HK-2 (cell line): ENCODE data around the gene SH3BGRL3.
"Not testable (repeated sequence)": the region's sequence is repeated elsewhere in the genome, so short reads cannot be mapped to it uniquely, and the experiment has no call there.

Source experiments
- DNase-seq: peaks from one replicate; pipeline ENCODE4 v3.0.0-alpha.2; 2018; ENCODE audit not compliant: unreplicated experiment

Gene SH3BGRL3

GRCh38 chr1:26317146-26317545 is 37.3 kb downstream of the SH3BGRL3 start:
- no peak for DNase-seq

- no peak for DNase-seq
Observed at GRCh38 chr1:26317612-26318337, 37.9 kb downstream of the SH3BGRL3 start, which contains the start of gene CD52. Gene CD52, plus strand, starts transcription at chr1:26317958. Its CDS starts 60 bp downstream, at chr1:26318018.

DNA sequence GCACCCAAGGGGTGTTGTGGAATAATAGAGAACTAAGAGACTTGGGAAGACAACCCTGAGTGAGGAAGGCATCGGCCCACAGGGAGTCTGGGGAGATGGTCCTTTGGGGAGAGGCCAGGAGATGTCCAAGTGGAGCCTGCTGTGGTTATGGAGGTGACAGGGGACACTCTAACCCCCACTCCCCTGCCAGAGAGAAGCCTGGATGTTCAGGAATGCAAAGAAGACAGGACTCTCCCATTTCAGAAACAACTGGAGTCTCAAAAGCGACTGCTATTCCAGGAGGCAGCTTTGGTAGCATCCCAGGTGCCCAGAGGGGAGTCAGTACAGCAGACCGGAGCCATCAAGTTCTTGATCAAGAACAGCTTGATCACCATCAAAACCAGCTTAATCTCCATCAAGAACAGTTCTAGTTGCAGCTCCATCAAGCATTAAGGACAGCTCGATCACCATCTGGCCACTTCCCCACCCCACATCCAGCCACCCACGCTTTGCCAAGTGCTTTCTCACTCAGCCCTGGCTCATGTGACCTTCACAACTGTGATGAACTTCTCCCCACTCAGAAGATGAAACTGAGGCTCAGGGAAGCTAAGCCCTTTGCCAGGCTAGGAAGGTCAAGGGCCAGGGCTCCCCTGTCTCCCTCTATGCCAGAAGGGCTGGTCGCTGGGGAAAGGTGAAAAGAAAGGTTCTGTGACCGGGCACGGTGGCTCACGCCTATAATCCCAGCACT is 38.6 kb downstream of the SH3BGRL3 start:
- DNase-seq: no peak

DNA sequence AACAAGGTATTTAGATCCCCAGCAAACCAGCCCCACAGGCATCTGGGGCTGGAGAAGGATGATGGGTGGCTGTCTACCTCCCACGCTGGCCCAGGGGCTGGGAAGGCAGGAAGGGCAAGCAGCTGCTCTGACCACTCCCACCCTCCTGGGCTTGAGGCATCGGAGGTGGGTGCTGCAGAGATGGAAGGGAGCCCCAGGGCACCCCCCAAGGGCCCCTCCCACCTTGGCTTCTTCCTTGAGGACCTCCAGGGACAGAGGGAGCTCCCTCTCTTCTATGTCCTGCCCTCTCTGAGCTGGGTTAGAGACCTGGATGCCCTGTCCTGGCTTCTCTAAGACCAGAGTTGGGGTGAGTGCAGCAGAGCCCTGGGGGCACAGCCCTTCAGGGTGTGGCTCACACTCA is 41.0 kb downstream of the SH3BGRL3 start:
- DNase-seq: no peak

DNA sequence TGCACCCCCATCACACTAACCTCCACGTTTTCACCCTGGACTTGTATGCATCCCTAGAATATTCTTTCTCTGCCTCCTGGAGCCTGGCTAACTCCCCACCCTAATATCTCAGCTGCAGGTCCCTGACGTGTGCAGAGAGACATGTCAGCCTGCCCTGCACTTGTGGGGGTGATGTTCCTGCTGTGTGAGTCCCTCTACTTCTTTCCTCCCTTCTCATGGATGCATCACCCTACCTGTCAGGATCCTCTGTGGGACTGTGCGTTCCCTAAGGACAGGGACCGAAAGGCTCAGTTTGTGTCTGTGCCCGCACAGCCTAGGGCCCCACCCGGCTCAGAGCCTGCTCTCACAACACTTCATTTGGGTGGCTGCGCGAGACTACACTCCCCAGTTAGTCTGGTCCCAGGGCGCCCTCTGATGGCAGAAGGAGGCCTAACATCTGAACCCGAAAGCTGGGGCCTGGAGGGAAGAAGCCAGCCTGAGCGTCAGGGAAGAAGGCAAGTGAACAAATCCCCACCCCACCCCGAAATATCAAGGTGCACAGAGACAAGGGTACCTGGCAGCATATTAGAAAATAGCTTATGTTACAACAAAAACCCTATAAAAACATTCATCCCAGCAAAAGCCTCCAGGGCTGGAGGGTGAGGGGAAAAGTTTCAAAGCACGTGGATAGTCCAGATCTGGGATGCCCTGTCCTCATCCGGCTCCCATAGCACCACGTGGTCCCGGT is 41.6 kb downstream of the SH3BGRL3 start:
- peak; percentile 88 for DNase-seq

GRCh38 chr1:26322042-26322331 is 42.1 kb downstream of the SH3BGRL3 start:
- no peak for DNase-seq

GRCh38 chr1:26323382-26323781 is 43.5 kb downstream of the SH3BGRL3 start:
- DNase-seq: no peak

- DNase-seq: no peak
Observed at GRCh38 chr1:26324550-26324949, 44.7 kb downstream of the SH3BGRL3 start.

DNA sequence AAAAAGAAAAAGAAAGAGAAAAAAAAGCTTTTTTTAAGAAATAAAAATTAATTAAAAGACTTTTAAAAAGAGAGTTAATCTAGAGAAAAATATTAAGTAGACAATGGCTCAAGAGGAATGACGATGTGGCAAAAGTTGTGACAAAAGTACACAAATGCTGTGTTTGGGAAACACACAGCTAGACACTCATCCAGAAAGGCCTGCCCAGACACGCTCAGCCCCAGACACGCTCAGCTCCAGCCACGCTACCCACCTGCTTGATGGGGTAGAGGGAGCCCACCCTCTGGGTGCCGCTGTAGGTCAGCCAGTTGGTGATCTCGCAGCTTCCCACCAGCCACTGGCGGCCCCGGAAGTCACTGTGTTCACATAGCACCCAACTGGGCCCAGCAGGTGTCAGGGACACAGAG is 48.1 kb downstream of the SH3BGRL3 start:
- no peak for DNase-seq

- no peak for DNase-seq
Observed at GRCh38 chr1:26328597-26328996, 48.7 kb downstream of the SH3BGRL3 start.

DNA sequence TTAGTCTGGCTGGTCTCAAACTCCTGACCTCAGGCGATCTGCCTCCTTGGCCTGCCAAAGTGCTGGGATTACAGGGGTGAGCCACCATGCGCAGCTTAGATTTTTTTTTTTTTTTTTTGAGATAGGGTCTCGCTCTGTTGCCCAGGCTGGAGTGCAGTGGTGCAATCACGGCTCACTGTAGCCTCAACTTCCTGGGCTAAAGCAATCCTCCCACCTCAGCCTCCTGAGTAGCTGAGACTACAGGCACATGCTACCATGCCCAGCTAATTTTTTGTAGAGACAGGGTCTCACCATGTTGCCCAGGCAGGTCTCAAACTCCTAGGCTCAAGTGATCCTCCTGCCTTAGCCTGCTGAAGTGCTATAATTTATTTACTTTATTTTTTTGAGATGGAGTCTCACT is 49.5 kb downstream of the SH3BGRL3 start:
- DNase-seq: not testable (repeated sequence)

- DNase-seq: no peak
Observed at GRCh38 chr1:26330276-26330675, 50.4 kb downstream of the SH3BGRL3 start.
